Measurements from ENCODE around the gene NDUFA8. TPM values are rescaled to one million over a fixed set of nuclear protein-coding genes. Genes with fewer than 3 reads are reported as not detected.

Gene NDUFA8
- total RNA-seq, 1 donor from 2014 or later = 46.1 TPM

GRCh38 chr9:122204491-122204890 is 44.9 kb upstream of the NDUFA8 start:
- H3K9me3 Mint-ChIP-seq (ENCODE audit: unreplicated experiment) = no peaks in the 10 kb centered on the region
- no peak for TF ChIP-seq CTCF (IDR thresholded peaks at IDR 0.05; ENCODE audit: partially characterized antibody, unreplicated experiment)
- no peaks in the 10 kb centered on the region for H3K4me1 Mint-ChIP-seq (ENCODE audit: low read depth, unreplicated experiment)
- H3K27ac Mint-ChIP-seq (ENCODE audit: unreplicated experiment) = no peak overlapping the region
- peaks cover 5% of the 10 kb centered on the region for H3K27me3 Mint-ChIP-seq (ENCODE audit: unreplicated experiment)
- no peaks in the 10 kb centered on the region for H3K36me3 Mint-ChIP-seq (ENCODE audit: unreplicated experiment)
- DNase-seq = no peak
- H3K4me3 Mint-ChIP-seq (ENCODE audit: unreplicated experiment) = no peak overlapping the region

- H3K27me3 Mint-ChIP-seq (ENCODE audit: unreplicated experiment) = peaks cover 5% of the 10 kb centered on the region
- no peaks in the 10 kb centered on the region for H3K36me3 Mint-ChIP-seq (ENCODE audit: unreplicated experiment)
- H3K27ac Mint-ChIP-seq (ENCODE audit: unreplicated experiment) = no peak overlapping the region
- DNase-seq = no peak
- H3K4me1 Mint-ChIP-seq (ENCODE audit: low read depth, unreplicated experiment) = no peaks in the 10 kb centered on the region
- TF ChIP-seq CTCF (IDR thresholded peaks at IDR 0.05; ENCODE audit: partially characterized antibody, unreplicated experiment) = no peak
- H3K4me3 Mint-ChIP-seq (ENCODE audit: unreplicated experiment) = no peak overlapping the region
- H3K9me3 Mint-ChIP-seq (ENCODE audit: unreplicated experiment) = no peaks in the 10 kb centered on the region
These were observed 44.5 kb upstream of the NDUFA8 start for GRCh38 chr9:122204055-122204454.

DNA sequence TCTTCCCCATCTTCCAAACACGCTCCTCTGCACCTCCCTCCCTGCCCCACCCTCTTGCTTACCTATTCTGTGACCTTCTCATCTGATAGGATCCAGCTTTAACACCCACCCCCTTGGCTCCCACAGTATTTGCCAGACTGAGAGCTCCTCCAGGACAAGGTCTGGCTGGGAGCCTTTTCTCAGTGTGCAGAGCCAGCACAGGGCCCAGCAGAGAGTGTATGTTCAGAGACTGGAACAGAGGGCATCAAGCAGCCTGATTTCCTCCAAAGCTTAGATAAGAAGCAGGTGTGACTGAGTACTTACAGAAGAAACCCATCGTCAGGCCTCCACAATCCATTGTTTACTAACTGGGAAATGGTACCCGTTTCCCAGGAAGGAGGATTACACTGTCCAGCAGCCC is 42.5 kb upstream of the NDUFA8 start:
- no peaks in the 10 kb centered on the region for H3K9me3 Mint-ChIP-seq (ENCODE audit: unreplicated experiment)
- no peak overlapping the region for H3K27ac Mint-ChIP-seq (ENCODE audit: unreplicated experiment)
- peaks cover 2% of the 10 kb centered on the region for H3K27me3 Mint-ChIP-seq (ENCODE audit: unreplicated experiment)
- no peak for DNase-seq
- H3K4me3 Mint-ChIP-seq (ENCODE audit: unreplicated experiment) = no peak overlapping the region
- H3K4me1 Mint-ChIP-seq (ENCODE audit: low read depth, unreplicated experiment) = peaks cover 8% of the 10 kb centered on the region
- no peaks in the 10 kb centered on the region for H3K36me3 Mint-ChIP-seq (ENCODE audit: unreplicated experiment)
- TF ChIP-seq CTCF (IDR thresholded peaks at IDR 0.05; ENCODE audit: partially characterized antibody, unreplicated experiment) = no peak

DNA sequence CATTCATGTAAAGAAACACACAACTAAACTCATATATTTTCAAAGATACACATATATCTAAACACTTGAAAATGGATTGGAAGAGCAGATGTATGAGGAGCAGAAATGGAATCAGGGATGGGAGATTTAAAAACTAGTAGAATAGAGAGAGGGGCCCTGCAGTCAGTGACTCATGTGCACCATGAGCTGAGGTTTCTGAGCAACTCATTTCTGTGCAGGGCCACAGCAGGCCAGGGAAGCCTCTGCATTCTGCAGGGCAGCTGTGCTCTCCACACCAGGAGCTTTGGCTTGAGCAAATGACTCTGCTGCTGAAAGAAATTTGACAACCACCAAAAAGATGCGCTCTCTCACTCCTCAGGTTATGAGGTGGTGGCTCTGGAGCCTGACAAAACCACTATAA is 42.1 kb upstream of the NDUFA8 start:
- DNase-seq = no peak
- H3K9me3 Mint-ChIP-seq (ENCODE audit: unreplicated experiment) = no peaks in the 10 kb centered on the region
- no peak for TF ChIP-seq CTCF (IDR thresholded peaks at IDR 0.05; ENCODE audit: partially characterized antibody, unreplicated experiment)
- no peaks in the 10 kb centered on the region for H3K27me3 Mint-ChIP-seq (ENCODE audit: unreplicated experiment)
- H3K4me1 Mint-ChIP-seq (ENCODE audit: low read depth, unreplicated experiment) = peaks cover 10% of the 10 kb centered on the region
- no peak overlapping the region for H3K4me3 Mint-ChIP-seq (ENCODE audit: unreplicated experiment)
- no peak overlapping the region for H3K27ac Mint-ChIP-seq (ENCODE audit: unreplicated experiment)
- H3K36me3 Mint-ChIP-seq (ENCODE audit: unreplicated experiment) = no peaks in the 10 kb centered on the region

GRCh38 chr9:122200960-122201595 is 41.5 kb upstream of the NDUFA8 start:
- H3K27me3 Mint-ChIP-seq (ENCODE audit: unreplicated experiment) = no peaks in the 10 kb centered on the region
- H3K27ac Mint-ChIP-seq (ENCODE audit: unreplicated experiment) = no peak overlapping the region
- peaks cover 10% of the 10 kb centered on the region for H3K4me1 Mint-ChIP-seq (ENCODE audit: low read depth, unreplicated experiment)
- H3K4me3 Mint-ChIP-seq (ENCODE audit: unreplicated experiment) = no peak overlapping the region
- TF ChIP-seq CTCF (IDR thresholded peaks at IDR 0.05; ENCODE audit: partially characterized antibody, unreplicated experiment) = no peak
- no peaks in the 10 kb centered on the region for H3K9me3 Mint-ChIP-seq (ENCODE audit: unreplicated experiment)
- no peak for DNase-seq
- no peaks in the 10 kb centered on the region for H3K36me3 Mint-ChIP-seq (ENCODE audit: unreplicated experiment)

All from glutamatergic neuron (in vitro differentiated cells).